ENCODE data around the gene PIK3R3.

- TF ChIP-seq POLR2A (IDR thresholded peaks at IDR 0.05; ENCODE audit: borderline replicate concordance, extremely low read depth, insufficient read depth, insufficient read length) (no peak), CTCF (IDR thresholded peaks at IDR 0.05 in 2 of 3, conservative IDR thresholded peaks at IDR 0.05 in 1 of 3; ENCODE audit: borderline replicate concordance in 1 of 3, insufficient read depth in 1 of 3, low read depth in 2 of 3, low read length in 2 of 3) (no peak), SIN3A (IDR thresholded peaks at IDR 0.05; ENCODE audit: low read depth) (no peak), YY1 (IDR thresholded peaks at IDR 0.05; ENCODE audit: extremely low read depth, insufficient replicate concordance, low read depth, low read length) (no peak), REST (IDR thresholded peaks at IDR 0.05; ENCODE audit: low read depth) (no peak), EZH2 (IDR thresholded peaks at IDR 0.05) (no peak), TCF7L2 (IDR thresholded peaks at IDR 0.05; ENCODE audit: borderline replicate concordance, extremely low read depth, insufficient read depth, insufficient read length) (no peak), ATF3 (IDR thresholded peaks at IDR 0.05) (no peak), SP1 (IDR thresholded peaks at IDR 0.05; ENCODE audit: low read depth) (no peak), CBX3 (IDR thresholded peaks at IDR 0.05; ENCODE audit: low read depth) (no peak), JUND (IDR thresholded peaks at IDR 0.05) (no peak), EZH2phosphoT487 (IDR thresholded peaks at IDR 0.05; ENCODE audit: borderline replicate concordance) (no peak)
These were observed 4.3 kb upstream of the PIK3R3 start for GRCh38 chr1:46136711-46137110.
